Measurements from ENCODE around the gene CYCS. TPM values are rescaled to one million over a fixed set of nuclear protein-coding genes. Genes with fewer than 3 reads are reported as not detected.
"Not testable (repeated sequence)": the region's sequence is repeated elsewhere in the genome, so short reads cannot be mapped to it uniquely, and the experiment has no call there.

Gene CYCS
- total RNA-seq, 1 donor from 2014 or later, result 70.7 TPM

DNA sequence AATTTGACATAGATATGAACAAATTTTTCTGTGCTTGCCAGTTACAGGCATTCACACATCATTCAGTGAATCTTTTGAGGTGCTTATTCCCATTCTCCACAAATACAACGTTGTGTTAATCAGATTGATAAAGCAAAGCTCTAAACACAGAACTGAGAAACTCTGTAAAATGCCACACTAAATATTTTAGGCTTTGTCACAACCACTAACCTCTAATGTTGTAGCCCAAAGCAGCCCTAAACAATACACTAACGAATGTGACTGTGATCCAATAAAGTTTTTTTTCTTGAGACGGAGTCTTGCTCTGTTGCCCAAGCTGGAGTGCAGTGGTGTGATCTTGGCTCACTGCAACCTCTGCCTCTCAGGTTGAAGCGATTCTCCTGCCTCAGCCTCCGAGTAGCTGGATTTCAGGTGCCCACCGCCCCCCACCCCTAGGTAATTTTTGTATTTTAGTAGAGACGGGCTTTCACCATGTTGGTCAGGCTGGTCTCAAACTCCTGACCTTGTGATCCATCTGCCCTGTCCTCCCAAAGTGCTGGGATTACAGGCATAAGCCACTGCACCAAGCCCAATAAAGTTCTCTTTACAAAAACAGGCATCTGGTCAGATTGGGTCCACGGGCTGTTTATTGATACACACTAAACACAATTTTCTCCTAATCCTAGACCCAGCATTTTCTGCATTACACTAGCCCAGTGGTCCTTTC lies 6.9 kb downstream of the CYCS start:
- Histone ChIP-seq H3K4me3 (ENCODE audit: low read depth, low read length) (no peak overlapping the region), H3K36me3 (ENCODE audit: control insufficient read depth, insufficient read depth, low read length) (peaks cover 2% of the 10 kb centered on the region), H3K27me3 (ENCODE audit: control insufficient read depth, insufficient read depth, low read length) (no peaks in the 10 kb centered on the region)
- no peak for DNase-seq (ENCODE audit: low read depth)
- TF ChIP-seq, protein P1, sequence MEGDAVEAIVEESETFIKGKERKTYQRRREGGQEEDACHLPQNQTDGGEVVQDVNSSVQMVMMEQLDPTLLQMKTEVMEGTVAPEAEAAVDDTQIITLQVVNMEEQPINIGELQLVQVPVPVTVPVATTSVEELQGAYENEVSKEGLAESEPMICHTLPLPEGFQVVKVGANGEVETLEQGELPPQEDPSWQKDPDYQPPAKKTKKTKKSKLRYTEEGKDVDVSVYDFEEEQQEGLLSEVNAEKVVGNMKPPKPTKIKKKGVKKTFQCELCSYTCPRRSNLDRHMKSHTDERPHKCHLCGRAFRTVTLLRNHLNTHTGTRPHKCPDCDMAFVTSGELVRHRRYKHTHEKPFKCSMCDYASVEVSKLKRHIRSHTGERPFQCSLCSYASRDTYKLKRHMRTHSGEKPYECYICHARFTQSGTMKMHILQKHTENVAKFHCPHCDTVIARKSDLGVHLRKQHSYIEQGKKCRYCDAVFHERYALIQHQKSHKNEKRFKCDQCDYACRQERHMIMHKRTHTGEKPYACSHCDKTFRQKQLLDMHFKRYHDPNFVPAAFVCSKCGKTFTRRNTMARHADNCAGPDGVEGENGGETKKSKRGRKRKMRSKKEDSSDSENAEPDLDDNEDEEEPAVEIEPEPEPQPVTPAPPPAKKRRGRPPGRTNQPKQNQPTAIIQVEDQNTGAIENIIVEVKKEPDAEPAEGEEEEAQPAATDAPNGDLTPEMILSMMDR (IDR thresholded peaks at IDR 0.05; ENCODE audit: insufficient read depth, low read length, poor library complexity, severe bottlenecking), result no peak

DNA sequence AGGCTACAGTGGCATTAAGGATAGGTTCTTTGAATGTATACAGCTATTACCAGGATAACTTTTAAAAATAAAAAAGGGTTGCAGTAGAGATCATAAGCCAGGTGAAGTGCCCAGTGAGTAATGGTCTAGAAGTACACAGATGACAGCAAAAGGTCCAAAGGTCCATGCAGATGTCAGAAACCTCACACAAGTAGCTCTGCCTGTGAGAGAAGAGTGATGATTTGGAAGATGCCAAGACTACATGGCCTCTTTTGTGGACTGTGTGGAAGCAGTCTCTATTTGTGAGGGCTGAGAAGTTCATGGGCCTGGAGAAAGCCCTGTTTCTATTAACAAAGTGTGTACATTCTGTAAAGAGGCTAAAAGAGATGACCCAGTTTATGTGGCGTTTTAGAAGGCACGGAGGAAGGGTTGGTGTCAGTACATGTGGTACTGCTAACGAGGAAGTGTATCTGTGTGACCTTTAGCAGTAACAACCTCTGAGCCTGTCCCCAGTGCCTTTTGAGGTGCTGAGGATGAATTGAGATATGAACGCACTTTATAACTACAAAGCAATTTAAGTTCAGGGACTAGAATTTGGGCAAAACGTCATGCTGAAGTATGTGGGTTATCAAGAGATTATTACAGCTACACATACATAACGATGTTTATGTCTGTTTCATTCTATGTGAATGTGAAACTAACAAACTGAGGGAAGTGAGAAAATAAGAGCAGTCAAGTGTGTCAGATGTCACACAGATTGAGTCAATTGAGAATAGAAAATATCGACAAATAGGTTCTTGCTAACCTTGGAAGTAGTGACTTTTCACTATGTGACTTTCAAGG lies 7.6 kb downstream of the CYCS start:
- H3K27me3 ChIP-seq (ENCODE audit: control insufficient read depth, insufficient read depth, low read length), result no peaks in the 10 kb centered on the region
- peaks cover 2% of the 10 kb centered on the region for H3K36me3 ChIP-seq (ENCODE audit: control insufficient read depth, insufficient read depth, low read length)
- DNase-seq (ENCODE audit: low read depth), result no peak
- H3K4me3 ChIP-seq (ENCODE audit: low read depth, low read length), result no peak overlapping the region
- TF ChIP-seq, protein P1 (IDR thresholded peaks at IDR 0.05; ENCODE audit: insufficient read depth, low read length, poor library complexity, severe bottlenecking), result no peak

DNA sequence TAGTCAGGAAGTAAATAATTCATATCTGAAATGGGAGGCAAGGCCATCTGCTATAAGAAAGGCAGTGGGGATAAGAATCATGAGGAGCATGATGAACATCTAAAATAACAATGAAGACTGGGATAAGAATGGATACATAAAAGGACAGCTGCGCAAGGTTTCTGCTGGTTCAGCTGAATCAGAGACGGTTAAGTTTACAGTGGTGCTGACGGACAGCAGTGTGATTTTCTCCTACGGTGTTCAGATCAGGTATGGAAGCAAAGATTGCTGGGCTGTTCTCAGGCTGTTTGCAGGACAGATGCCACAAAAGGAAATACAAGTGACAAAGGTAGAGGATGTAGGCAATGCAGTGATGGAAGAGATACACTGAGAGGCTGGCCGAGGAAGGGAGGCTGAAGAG lies 8.4 kb downstream of the CYCS start:
- TF ChIP-seq, protein P1 (IDR thresholded peaks at IDR 0.05; ENCODE audit: insufficient read depth, low read length, poor library complexity, severe bottlenecking), result no peak
- DNase-seq (ENCODE audit: low read depth), result no peak
- peaks cover 1% of the 10 kb centered on the region for H3K36me3 ChIP-seq (ENCODE audit: control insufficient read depth, insufficient read depth, low read length)
- no peak overlapping the region for H3K4me3 ChIP-seq (ENCODE audit: low read depth, low read length)
- H3K27me3 ChIP-seq (ENCODE audit: control insufficient read depth, insufficient read depth, low read length), result no peaks in the 10 kb centered on the region

DNA sequence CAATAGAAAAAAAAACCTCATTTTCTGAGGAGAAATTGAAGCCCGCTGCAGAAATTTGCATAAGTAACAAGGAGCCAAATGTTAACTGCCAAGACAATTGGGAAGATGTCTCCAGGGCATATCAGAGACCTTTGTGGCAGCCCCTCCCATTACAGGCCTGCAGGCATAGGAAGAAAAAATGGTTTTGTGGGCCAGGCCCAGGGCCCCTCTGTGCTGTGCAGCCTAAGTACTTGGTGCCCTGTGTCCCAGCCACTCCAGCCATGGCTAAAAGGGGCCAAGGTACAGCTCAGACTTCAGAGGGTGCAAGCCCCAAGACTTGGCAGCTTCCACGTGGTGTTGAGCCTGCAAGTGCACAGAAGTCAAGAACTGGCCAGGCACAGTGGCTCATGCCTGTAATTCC lies 14.5 kb downstream of the CYCS start:
- not testable (repeated sequence) for H3K4me3 ChIP-seq (ENCODE audit: low read depth, low read length); H3K36me3 ChIP-seq (ENCODE audit: control insufficient read depth, insufficient read depth, low read length); DNase-seq (ENCODE audit: low read depth); H3K27me3 ChIP-seq (ENCODE audit: control insufficient read depth, insufficient read depth, low read length)

DNA sequence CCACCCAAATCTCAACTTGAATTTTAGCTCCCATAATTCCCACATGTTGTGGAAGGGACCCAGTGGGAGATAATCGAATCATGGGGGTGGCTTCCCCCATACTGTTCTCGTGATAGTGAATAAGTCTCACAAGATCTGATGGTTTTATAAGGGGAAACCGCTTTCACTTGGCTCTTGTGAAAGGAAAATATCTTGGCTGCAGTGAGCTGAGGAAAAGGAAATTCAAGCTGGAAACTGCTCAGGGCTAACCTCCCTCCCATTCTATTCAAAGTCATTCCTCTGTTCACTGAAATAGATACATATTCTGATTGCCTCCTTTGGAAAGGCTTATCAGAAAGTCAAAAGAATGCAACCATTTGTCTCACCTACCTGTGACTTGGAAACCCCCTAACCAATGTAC lies 15.8 kb downstream of the CYCS start:
- Histone ChIP-seq H3K27me3 (ENCODE audit: control insufficient read depth, insufficient read depth, low read length) (no peaks in the 10 kb centered on the region), H3K36me3 (ENCODE audit: control insufficient read depth, insufficient read depth, low read length) (no peaks in the 10 kb centered on the region), H3K4me3 (ENCODE audit: low read depth, low read length) (no peak overlapping the region)
- TF ChIP-seq, protein P1 (IDR thresholded peaks at IDR 0.05; ENCODE audit: insufficient read depth, low read length, poor library complexity, severe bottlenecking), result no peak
- no peak for DNase-seq (ENCODE audit: low read depth)

DNA sequence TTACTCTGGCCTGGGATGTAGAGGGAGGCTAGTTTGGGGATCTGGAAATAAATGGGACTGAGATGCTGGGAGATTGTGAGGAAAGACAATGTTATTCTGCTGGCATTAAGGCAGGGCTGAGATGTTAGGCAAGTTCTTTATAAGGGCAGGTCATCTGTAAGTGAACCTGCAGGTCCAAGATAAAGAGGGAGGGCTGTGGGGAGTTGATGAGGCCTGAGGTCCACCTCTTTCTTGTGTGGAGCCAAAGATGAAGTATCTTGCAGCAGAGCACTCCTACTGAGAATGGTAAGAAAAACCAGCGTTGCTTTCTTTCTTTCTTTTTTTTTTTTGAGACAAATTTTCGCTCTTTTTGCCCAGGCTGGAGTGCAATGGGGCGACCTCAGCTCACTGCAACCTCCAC lies 19.1 kb downstream of the CYCS start:
- Histone ChIP-seq H3K27me3 (ENCODE audit: control insufficient read depth, insufficient read depth, low read length) (no peaks in the 10 kb centered on the region), H3K36me3 (ENCODE audit: control insufficient read depth, insufficient read depth, low read length) (no peaks in the 10 kb centered on the region), H3K4me3 (ENCODE audit: low read depth, low read length) (no peak overlapping the region)
- no peak for DNase-seq (ENCODE audit: low read depth)
- TF ChIP-seq, protein P1 (IDR thresholded peaks at IDR 0.05; ENCODE audit: insufficient read depth, low read length, poor library complexity, severe bottlenecking), result no peak

All from kidney epithelial cell (primary cell).